ENCODE results near the gene NKAIN4.

NKAIN4 gene

DNA sequence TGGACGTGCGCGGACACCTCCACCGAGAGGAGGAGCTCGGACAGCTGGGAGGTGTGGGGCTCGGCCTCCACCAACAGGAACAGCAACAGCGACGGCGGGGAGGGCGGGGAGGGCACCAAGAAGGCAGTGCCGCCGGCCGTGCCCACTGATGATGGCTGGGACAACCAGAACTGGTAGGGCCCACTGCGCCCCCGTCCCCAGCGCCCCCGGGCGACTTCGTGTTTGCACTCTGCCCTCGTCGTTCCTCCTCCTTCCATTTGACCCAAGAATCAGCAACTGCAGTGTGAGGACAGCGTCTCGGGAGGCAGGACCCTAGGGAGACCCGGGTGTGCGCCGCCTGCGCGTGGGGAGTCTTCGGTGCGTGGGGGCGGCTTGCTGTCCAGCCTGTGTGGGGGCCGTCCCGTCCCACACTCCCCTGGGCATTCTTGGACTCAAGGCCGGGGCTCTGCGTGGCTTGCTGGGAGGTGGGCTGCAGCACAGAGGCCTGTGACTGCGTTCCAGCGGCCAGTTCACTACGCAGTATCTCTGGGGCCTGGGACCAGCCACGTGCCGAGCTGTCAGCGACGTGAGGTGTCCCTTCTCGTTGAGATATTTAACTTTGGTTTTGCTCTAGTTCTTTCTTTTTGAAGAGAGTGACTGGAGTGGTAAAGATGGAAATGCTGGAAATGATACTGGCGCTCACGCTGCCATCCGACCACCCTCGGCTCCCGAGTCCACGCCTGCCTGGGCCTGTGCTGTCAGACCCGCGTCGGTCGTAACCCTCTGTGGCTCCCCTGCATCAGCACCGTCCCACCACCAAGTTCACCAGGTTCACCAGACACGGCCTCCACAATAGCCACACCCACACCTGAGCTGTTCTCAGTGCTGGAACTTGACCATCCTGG is 33.7 kb upstream of the NKAIN4 start:
- no peak for DNase-seq

DNA sequence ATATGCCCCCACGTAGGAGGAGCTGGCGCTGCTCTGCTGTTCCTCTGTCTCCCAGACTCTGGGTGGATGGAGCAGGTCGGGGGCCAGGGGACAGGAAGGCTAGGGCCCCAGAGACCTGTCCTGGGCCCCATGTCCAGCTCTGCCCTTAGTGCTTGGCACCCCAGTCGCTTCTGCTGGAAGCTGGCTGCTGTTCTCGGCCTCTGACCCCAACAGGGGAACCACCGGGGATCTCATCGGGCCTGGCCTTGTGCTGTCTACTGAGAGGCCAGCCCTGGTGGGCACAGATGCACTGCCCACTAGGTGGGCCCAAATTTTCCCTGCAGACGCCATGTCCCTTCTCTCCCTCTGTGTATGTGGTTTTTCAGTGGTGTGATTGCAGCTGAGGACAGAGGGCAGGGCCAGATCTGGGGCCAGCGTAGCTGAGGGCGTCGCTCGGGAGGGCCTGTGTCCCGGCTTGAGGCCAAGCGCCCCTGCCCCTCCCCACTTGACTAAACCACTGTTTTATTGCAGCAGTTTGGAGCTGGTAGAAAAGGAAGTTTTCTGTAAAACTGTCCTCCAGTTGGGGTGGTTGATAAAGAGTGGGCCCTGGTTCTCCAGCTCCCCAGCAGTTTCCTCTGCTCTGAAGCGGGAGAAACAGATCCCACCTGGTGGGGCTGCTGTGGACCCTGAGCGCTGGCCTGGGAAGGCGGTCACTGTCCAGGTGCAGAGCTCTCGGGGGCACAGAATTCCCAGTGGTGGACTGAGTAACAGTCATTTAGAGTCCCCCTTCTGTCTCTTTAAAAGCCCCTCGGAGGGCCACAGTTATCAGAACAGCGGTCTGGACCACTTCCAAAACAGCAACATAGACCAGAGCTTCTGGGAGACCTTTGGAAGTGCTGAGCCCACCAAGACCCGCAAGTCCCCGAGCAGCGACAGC is 32.8 kb upstream of the NKAIN4 start:
- no peak for DNase-seq

DNA sequence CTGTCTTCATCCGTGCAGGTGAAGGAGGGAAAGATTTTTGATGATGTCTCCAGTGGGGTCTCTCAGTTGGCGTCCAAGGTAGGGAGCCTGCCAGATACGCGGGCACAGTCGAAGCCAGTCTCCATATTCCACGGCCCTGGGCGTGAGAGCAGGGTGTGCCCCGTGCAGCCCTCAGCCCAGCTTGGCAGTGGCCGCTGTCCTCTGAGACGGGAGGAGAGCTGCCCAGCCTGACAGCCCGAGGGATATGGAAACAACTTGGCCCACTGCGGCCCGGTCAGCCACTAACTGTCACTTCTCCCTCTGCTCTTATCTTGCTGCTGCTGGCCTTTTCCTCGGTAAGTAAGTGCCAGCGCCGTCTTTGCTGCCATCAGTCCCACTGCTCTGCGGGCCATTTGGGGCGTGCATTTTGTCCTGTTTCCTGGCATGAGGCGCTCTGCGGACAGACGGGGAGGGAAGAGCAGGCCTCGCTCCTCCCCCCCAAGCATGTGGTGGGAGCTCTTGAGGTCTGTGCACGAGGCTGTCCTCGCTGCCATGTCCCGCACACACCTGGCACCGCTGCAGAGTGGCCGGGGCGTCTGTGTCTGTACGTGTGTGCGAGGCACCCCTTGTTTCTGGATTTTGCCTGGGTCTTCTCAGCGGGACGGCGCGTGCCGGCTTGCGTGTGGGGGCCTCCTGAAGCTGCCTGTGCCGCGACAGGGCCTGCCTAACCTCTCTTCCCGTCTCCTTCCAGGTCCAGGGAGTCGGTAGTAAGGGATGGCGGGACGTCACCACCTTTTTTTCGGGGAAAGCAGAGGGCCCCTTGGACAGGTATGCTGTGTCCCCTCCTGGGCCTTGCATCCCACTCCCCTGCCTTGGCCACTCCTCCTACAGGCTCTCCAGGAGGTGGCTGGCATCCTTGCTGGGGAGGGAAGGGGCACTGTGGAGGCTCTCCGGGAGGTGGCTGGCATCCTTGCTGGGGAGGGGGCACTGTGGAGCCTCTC is 31.7 kb upstream of the NKAIN4 start:
- DNase-seq = no peak

DNA sequence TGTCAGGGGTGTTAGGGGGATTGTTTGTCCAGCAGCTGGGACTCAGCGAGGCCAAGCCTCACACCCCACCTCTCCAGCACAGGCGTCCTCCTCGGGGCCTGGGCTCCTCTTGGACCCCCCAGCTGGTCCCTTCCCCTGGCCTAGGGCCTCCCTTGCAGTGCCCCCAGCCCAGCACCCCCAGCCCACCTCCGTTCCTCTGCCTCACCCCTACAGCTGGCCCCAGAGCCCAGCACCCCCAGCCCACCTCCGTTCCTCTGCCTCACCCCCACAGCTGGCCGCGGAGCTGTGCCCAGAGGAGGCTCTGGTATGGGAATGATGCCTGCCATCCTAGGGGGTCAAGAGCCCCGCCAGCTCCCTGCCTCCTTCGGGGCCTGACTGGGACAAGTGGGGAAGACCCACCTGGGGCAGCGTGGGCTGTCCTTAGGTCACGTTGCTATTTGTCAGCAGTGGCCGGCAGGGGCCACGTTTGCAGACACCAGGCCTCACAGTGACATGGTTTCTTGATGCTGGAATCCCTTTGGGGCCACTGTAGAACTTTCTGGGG is 30.8 kb upstream of the NKAIN4 start:
- no peak for DNase-seq

DNA sequence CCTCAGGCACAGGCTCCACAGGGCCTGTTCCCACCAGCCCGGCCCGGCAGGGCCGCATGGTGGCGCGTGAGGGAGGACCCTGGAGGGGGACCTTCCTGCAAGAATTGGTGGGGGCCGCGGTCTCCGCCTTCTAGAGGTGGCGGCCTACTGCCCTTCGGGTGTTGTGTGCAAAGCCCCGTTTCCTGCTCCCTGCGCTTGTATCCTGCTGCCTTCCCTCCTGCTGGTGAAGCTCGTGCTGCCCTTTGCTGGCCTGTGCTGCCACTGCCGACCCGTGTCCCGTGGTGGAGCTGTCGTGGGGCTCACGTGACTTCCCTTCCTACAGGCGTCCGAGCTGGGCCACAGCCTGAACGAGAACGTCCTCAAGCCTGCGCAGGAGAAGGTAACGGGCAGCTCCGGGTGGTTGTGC is 30.3 kb upstream of the NKAIN4 start:
- no peak for DNase-seq

DNA sequence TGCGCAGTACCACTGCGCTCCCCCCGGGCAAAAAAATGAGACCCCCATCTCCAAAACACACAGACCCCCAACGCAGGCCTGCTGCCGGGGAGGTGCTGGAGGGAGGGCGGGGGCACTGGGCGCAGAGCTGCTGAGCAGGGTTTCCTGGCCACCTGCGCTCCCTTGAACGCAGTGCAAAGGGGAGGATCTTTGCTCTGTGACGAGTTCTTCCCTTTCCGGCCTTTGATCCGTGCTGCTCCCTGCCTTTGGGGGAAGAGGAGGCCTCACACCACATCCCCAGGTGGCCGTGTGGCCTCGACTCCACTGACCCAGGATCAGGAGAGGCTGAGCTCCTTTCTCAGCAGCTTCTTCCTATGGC is 29.8 kb upstream of the NKAIN4 start:
- DNase-seq = no peak

DNA sequence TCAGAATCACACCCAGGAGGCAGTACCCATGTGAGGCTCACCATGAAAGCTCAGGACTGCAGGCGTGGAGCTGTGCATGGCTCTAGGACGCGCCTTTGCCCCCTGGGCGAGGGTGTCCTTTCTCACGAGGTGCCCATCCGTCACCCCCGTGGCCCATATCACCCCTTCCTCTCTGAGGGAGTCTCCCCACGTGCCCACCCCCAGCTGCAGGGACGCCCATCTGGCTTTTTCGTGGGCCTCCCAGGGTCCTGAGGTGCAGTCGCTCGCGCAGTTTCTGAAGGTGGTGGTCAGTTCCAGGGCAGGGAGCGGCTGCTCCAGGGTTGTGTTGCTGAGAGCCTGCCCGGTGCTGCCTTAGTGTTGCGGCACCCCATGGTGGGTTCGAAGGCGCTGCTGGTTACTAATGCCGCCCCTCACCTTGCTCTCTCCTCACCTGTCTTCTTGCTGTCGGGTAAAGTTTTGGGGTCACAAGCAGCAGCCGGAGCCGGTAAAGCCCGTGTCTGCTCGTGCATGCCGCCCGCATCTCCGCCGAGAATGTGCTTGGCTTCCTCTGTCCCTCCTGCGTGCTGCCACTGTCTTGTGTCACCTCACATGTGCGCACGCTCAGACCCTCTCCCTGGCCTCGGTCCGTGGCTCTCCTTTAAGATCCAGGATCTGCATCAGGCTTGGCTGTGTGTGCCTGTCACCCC is 29.3 kb upstream of the NKAIN4 start:
- no peak for DNase-seq

DNA sequence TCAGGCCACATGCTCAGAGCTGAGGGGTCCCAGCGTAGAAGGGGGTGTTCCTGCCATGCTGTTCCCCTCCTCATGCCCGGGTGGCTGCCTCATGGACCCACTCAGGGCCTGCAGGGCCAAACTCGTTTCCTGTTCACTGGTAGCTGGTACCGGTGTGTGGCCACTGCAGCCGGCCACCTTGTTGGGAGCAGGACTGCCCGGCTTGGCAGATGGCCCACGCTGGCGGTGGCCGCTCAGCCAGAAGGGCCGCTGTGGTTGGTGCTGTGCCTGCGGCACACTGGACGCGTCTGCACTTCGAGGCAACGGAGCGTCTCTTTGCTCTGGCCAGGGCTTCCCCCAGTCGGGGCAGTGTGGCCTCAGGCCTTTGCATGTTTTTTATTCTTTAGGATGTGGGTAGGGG is 28.7 kb upstream of the NKAIN4 start:
- no peak for DNase-seq

DNA sequence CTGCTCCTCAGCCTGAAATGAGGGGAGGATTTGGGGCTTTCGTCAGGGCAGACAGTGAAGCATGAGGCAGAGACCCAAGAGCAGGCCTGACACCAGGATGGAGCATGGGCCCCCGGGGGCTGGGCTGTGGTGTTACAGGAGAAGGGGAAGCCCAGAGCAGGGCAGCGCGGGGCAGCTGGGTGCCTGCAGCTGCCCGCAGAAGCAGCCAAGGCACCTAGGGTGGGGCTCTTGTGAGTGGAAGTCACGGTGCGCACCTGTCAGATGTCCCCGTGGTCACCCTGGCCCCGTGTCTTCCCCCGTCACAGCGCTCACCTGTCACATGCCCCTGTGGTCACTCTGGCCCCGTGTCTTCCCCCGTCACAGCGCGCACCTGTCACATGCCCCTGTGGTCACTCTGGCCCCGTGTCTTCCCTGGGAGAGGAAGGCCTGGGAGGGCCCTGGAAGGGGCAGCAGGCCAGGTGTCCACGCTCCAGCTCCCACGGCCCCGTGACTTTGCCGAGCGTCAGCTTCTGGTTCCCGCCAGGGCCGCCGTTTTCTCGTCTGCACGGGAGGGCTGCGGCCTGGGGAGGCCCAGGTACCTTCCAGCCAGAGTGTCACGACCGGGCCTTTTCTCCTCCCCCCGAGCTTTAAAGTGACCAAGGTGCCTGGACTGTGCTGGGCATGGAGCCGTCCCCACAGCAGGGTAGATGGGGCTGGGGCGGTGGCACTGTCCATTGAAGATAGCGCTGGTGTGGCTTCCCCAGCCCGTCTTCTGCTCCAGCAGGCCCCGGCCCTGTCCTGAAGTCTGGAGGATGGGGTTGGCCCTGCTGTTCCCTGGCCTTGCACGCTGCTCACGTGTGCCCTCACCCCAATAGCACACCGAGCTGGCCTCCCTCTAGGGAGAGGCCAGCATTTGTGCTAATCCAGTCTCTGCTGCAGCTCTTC is 27.7 kb upstream of the NKAIN4 start:
- DNase-seq = no peak

DNA sequence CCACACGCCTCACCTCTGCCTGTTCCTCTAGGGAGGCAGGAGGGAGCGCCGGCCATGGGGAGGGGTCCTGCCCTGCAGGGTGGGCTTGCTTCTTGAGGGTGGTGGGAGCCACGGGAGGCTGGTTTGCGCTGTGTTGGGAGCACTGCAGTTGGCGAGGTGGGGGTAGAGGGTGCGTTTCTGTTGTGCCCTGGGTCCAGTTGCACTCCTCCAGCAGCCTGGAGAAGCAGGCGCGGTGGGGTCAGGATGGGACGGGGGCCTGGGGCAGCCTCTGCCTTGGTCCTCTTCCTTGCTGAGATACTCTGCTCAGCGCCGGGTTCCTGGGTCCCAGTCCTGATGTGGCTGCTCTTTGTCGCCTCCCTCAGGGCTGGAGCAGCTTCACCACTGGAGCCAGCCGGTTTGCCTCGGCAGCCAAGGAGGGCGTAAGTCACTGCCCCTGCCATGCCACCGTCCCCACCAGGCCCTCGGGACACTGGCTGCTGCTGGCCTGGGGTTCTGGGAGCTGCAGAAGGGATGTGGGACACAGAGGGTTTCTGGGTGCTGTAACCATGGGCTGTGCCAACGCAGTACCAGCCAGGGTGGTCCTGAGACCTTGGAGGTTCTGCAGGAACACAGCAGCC is 26.8 kb upstream of the NKAIN4 start:
- DNase-seq = no peak

DNA sequence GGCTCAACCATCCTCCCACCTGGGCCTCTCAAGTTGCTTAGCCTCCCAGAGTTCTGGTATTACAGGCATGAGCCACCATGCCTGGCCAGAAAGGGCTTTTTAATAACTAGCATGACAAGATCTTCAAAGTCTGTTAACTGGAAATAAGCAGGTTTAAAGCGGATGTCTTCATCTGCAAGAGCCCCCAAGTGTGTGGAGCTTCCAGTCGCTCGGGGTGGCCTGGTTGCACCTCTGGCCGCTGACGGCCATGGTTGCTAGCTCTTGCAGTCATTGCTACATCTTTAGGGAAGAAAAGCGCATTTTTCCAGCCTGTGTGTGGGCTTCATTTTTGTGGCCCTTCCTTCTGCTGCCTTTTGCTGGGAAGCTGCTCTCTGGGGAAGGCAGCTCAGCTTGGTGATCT is 26.1 kb upstream of the NKAIN4 start:
- DNase-seq = no peak

DNA sequence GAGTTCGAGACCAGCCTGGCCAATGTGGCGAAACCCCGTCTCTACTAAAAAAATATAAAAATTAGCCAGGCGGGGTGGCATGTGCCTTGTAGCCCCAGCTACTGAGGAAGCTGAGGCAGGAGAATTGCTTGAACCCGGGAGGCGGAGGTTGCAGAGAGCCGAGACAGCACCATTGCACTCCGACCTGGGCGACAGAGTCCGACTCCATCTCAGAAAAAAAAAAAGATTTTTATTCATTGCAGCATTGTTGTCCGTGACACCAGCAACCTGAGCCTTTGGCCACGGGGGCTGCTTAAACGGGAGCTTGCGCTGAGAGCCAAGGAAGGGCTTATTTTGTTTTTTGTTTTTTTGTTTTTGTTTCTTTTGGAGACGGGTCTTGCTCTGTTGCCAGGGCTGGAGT is 25.7 kb upstream of the NKAIN4 start:
- no peak for DNase-seq

DNA sequence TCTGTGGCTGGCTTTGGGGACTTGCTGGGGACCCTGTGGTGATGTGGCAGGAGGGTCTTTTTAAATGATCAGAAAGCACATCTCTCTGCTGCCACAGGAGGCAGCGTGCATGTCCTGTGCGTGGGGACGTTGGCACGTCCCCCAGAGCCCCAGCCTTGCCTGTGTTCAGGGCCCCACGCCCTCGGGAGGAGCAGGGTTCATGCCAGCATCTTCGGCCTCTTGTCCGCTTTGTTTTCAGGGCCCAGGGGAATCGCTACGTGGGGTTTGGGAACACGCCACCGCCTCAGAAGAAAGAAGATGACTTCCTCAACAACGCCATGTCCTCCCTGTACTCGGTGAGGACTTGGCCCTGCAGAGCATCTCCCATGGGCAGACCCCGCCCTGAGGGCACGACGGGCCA is 24.4 kb upstream of the NKAIN4 start:
- DNase-seq = no peak

DNA sequence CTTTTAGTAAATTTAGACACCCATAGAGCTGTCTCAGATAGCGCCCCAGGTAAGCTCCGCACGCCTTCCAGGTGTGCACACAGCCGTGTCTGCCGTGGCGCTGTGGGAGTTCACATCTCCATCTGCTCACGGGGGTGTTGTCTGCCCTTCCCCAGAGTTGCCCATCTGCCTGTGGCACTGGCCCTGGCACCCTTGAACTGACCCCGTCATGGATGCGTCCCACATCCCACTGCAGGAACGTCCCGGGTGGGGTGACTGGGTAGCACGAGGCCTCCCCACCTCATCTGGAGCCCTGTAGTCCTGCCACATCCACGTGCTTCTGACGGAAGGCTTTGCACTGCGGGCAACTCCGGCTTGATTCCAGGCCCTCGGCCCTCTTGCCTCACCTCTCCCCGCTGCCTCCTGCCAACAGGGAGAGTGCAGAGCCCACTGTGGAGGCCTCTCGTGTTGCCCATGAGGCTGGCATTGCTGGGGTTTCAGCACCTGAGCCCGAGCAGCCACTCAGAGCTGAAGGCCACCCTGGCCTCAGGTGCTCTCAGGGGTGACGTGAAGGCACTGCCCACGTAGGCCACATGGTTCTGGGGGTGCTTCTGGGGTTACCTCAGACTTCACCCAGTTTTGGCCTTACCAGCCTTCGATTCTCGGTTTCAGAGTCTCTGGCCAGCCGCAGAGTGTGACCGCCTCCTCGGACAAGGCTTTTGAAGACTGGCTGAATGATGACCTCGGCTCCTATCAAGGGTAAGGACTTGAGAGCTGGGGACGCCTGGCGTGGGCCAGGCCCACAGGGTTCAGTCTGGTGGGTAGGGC is 23.4 kb upstream of the NKAIN4 start:
- no peak for DNase-seq

DNA sequence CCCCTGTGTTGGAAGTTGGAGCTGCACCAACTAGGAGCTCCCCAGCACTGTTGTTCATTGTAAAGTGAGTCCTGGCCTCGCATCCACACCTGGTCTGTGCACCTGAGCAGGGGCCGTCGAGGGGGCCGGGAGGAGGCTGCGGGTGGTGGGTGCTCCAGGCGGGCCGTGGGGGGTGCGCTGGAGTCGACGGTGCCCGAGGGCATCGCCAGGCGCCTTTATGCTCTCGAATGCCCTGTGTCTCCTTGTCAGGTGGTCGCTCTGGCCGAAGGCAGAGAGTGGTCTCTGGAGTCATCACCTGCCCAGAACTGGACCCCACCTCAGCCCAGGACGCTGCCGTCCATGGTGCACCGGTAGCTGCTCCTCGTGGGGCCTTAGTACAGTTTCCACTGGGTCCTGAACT is 22.7 kb upstream of the NKAIN4 start:
- no peak for DNase-seq

DNA sequence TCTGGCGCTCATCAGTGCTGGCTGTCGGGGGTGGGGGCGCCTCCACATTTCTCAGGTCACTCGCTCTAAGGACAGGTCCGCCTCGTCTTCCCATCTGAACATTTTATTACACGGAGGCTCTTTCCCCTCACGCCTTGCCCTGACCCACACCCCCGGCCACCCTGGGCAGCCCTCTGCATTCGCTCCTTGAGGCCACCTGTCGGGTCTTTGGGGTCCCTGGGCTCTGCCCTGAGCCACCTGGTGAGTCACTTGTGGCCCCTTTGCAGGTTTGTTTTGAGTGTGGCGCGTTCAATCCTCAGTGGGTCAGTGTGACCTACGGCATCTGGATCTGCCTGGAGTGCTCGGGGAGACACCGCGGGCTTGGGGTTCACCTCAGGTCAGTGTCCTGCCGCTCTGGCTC is 21.6 kb upstream of the NKAIN4 start:
- no peak for DNase-seq

DNA sequence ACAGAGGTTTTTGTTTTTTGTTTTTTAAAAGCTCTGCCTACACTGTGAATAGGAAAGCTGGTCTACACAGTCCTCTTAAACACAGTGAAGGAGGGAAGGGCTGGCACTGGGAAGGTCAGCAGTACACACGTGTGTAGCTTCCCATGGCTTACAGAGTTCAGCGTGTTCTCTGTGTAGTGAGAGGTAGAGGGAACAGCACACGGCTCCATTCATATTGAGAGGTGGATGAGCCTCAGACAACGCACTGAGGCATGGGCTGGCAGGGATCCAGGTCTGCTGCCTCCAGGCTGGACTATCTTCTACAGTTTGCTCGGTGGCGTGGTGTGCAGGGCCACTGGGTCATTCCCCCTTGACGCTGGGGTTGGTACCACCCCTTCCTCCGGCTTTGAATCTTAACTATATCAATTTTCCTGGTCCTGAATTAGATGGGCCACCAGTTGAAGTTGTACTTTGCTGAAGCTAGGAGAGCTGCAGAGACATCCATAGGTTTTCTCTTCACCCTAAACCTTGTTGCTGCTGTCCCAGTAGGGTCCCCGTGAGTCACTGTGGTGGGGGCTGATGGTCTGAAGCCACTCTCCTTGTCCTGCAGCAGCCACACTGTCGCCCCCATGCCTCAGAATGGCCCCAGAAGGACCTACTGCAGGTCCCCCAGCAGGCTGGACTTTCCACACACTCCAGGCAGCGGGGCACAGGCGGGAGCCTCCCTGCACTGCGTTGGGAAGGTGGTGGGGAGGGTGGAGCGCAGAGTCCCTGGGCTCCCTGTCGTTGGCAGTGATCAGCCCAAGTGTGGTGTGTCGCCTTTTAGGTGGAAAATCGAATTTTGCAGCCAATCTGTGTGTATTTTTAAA is 20.3 kb upstream of the NKAIN4 start:
- no peak for DNase-seq

DNA sequence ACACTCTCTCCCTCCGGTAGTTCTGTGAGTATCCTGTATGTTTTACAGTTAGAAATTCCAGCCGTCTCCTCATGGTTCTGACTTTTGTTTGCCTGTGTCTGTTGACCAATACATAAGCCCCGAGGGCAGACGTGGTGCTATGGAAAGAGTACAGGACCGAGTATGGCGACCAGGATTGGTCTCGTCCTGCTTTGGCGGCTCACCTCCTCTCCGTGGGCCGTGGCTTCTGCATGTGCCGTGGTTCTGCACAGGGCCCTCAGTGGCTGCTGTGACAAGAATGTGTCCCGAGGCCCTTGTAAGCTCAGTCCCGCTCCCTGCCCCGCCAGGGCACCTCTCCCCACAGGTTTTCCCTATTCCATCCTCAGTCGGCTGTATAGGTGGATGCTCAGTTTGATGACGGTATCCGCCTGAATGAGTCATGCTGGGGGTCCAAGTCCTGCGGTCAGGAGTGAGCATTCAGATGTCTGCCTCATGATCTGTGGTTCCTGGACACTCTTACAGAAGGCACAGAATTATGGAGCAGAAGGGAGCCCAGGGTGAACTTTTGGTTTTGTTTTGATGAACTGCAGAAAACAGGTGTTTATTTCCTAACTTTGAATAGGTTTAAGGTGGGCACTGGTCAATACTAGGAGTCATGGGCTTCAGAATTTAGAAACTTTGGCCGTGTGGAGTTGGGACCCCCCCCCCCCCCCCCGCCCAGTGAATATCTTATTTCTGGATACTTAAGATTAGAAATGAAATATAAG is 19.5 kb upstream of the NKAIN4 start:
- no peak for DNase-seq
